Activated T-helper 9 cell treated with anti-CD3 and anti-CD28 coated beads, Interleukin-2, amount 50 U/mL, for 16 hours (primary cell): ENCODE data around the gene FBN1.

ENCODE experiments used
- DNase-seq: peaks from one replicate; pipeline ENCODE4 v3.0.0-alpha.2; 2020; ENCODE audit warnings: low read depth

FBN1 gene

GRCh38 chr15:48652510-48653076, 7.1 kb upstream of the FBN1 start:
- no peak for DNase-seq

DNA sequence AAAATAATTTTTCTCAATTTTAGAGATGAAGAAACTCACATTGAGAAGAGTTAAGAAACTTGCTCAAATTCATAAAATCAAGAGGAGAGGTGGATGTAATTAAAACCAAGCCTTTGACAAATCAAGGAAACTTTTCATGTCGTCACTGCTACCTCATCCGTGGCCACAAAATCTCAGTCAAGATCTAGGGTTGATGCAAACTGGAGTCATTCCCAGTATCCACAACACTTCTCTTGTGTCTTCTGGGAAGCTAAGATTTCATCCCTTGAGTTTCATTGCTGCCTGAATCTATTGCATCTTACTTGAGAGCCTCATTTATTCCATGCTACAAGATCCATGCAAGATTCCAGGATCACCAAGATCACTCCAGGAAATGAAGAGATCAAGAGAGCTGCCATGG, 5.4 kb upstream of the FBN1 start:
- DNase-seq, result no peak

GRCh38 chr15:48647962-48648361, 2.5 kb upstream of the FBN1 start:
- no peak for DNase-seq

DNA sequence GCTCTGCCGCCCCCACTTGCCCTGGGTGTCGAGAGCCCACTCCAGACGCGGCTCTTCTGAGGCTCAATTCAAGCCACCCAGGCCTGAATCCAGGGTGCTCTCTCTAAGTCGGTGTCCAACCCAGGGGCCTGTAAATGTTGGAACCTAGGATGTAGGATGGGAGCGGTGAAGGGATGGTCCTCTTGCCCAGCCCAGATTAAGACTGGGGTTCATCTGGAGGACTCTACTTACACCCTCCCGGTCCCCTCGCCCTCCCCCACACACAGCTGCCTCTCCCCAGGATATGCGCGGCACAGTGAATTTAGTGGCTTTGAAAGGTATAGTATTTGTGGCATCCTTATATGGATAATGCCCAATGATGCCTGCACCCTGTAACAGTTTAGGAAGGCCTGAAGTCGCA, 822 bp upstream of the FBN1 start:
- no peak for DNase-seq

GRCh38 chr15:48644827-48645557, 517 bp downstream of the FBN1 start:
- no peak for DNase-seq

- no peak for DNase-seq
These were observed 1.1 kb downstream of the FBN1 start for GRCh38 chr15:48644467-48644826.

- DNase-seq, result no peak
These were observed 1.6 kb downstream of the FBN1 start for GRCh38 chr15:48643776-48644466.

DNA sequence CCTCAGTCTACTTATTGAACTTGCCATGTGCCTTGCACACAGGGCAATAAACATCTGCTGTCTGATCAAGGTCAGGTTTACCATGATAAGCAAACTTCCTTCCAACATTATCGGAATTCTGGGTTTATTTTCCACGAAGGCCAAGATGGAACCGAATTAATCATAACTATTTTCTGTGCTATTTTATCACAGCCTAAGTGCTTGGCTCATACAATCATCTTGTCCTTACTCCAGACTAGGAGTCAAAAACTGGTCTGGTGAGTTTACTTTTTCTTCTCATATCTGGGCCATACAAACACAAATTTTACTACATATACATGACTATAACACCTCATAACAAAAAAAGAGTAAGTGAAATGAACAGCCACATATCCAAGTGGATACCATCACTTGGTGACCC, 2.3 kb downstream of the FBN1 start:
- no peak for DNase-seq

DNA sequence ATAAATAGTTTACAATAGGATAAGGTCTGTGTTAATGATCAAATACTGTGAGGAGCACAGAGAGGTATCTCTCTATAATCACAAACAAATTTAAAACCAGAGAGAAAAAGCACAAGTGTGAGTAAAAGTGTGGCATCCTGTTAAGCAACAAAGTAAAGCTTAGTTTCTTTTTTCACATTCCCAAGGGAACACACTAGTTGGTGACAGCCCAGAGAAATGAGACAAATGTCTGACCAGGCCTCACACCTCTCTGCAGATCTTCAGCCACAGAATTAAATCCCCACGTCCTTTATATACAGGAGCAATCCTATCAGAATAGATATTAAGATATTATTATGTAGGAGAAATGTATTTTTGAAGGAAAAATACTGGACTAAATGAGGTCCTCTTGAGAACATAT, 2.7 kb downstream of the FBN1 start:
- DNase-seq, result no peak

GRCh38 chr15:48641416-48641815, 4.1 kb downstream of the FBN1 start:
- no peak for DNase-seq

GRCh38 chr15:48638963-48639362, 6.5 kb downstream of the FBN1 start:
- no peak for DNase-seq

- DNase-seq, result no peak
These were observed 7.9 kb downstream of the FBN1 start for GRCh38 chr15:48637639-48638038.

GRCh38 chr15:48636511-48636910, 9.0 kb downstream of the FBN1 start:
- DNase-seq, result no peak

DNA sequence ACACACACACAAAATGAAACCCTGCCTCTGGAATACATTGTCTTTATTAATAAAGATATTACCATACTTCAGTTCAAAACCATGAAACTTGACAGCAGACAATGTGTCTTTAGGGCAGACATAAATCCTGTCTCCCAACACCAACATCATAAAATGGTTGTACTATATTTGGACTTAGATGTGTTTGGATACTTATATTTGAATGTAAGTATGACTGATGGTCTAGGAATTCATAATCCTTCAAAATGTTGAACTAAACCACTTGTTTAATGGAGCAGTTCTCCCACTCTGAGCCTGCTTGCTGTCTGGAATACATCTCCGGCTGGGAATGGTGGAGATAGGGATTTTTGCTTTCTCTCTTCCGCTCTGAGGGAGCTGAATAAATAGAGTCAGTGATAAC, 10.6 kb downstream of the FBN1 start:
- no peak for DNase-seq

GRCh38 chr15:48634096-48634495, 11.4 kb downstream of the FBN1 start:
- DNase-seq, result no peak

- DNase-seq, result no peak
These were observed 12.9 kb downstream of the FBN1 start for GRCh38 chr15:48632651-48633050.

- DNase-seq, result no peak
These were observed 14.2 kb downstream of the FBN1 start for GRCh38 chr15:48631176-48631770.

GRCh38 chr15:48630245-48630644, 15.3 kb downstream of the FBN1 start:
- no peak for DNase-seq

DNA sequence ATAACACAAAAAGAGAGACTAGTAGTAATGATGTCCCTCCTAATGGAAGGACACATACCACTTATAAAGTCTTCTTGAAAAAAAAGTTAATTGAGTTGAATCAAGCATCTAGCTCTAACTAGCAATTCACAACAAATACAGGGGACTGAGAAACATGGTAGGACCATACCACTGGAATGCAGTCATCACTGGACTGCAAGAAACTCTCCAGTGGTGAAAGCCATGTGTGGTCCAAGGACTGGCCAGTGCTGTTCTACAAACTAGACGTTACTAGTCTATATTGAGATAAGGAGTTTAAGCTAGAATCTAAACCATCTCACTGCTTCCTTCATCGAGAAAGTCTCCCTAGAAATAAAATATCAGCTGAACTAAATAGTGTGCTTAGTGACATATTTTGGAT, 16.7 kb downstream of the FBN1 start:
- DNase-seq, result no peak

- no peak for DNase-seq
These were observed 18.1 kb downstream of the FBN1 start for GRCh38 chr15:48627260-48627940.

DNA sequence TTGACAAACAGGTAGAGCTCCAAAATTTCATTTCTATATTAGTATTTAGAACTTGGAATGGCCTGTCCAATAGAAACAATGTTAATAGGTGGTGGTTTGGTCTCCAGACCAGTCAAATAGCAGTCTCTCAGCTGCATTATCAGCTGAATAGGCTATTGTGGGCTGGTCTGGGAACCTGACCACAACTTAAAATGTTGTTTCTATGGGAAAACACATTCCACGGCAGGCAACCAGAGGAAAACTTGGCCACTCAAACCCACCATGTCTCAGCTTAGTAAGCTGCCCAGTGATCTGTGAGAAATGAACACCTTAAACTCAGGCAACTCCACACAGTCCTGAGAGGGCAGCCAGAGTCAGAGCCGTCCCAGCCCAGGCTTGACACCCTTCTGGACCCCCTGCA, 20.4 kb downstream of the FBN1 start:
- no peak for DNase-seq

- no peak for DNase-seq
These were observed 20.8 kb downstream of the FBN1 start for GRCh38 chr15:48624700-48625099.

DNA sequence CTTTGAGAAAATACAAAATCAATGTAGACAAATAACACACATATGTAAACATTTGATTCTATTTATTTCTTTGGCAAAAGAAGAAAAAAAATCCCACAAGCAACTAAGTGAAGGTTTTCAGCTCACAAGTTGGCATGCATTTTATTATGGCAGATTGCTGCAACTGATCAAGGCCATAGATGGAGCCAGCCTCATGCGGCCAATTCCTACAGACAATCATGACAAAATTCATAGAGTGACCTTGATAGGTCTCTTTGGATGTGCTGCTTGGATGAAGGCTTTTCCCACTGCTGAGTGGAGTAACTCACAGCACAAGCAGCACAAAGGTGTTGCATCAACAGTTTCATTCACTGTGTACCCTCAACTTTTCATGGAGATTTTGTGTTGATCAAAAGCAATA, 22.1 kb downstream of the FBN1 start:
- no peak for DNase-seq
